H1 (cell line): ENCODE results near the gene TNP1. TPM values are rescaled to one million over a fixed set of nuclear protein-coding genes. Genes with fewer than 3 reads are reported as not detected.

ENCODE experiments used
- CTCF ChIA-PET: fragments of 300-600 bp; sonication (Branson Sonifier 250); formaldehyde crosslinking; loops from one replicate; lab custom pipeline; 2021; ENCODE audit not compliant: partially characterized antibody; lab: Charles Lee
- POLR2A ChIA-PET: fragments of 300-600 bp; sonication (Branson Sonifier 250); formaldehyde crosslinking; loops from one replicate; lab custom pipeline; 2021; ENCODE audit warnings: inconsistent platforms; ENCODE audit not compliant: partially characterized antibody; lab: Charles Lee
- DNase-seq, 2 experiments: peaks; one replicate each; pipeline versions ENCODE4 v3.0.0 to v3.0.0-alpha.2; 2010 to 2022; ENCODE audit warnings: low spot score in 2 of 2, low read depth in 1 of 2, mixed read lengths in 1 of 2
- FAIRE-seq: peaks from 2 replicates; lab custom pipeline; 2011; peaks lifted over from hg19 to GRCh38; lab: Jason Lieb, UNC
- H2AFZ ChIP-seq: 2 replicates; pipeline ENCODE4 v1.8.1; 2012; ENCODE audit warnings: low read length, inconsistent platforms
- H2AK5ac ChIP-seq: 2 replicates; pipeline ENCODE4 v1.6.1; 2013; ENCODE audit warnings: low read depth, low read length
- H2BK120ac ChIP-seq: replicated peaks from 2 replicates; pipeline ENCODE3; 2013; ENCODE audit warnings: low read depth, low read length, inconsistent platforms
- H2BK12ac ChIP-seq: 2 replicates; pipeline ENCODE4 v1.6.1; 2013; ENCODE audit warnings: low read depth, low read length
- H2BK15ac ChIP-seq: 2 replicates; pipeline ENCODE4 v1.6.1; 2013; ENCODE audit warnings: low read length
- H2BK20ac ChIP-seq: 2 replicates; pipeline ENCODE4 v1.6.1; 2013; ENCODE audit warnings: low read length
- H2BK5ac ChIP-seq: 2 replicates; pipeline ENCODE4 v1.6.1; 2013; ENCODE audit warnings: low read depth, low read length
- H3K14ac ChIP-seq: 2 replicates; pipeline ENCODE4 v1.6.1; 2013; ENCODE audit warnings: inconsistent platforms; ENCODE audit not compliant: insufficient read length
- H3K18ac ChIP-seq: 2 replicates; pipeline ENCODE4 v1.6.1; 2013; ENCODE audit warnings: low read length; ENCODE audit errors: extremely low read depth
- H3K23ac ChIP-seq: 2 replicates; pipeline ENCODE4 v1.6.1; 2013; ENCODE audit warnings: inconsistent platforms; ENCODE audit not compliant: insufficient read length
- H3K23me2 ChIP-seq: 2 replicates; pipeline ENCODE4 v1.6.1; 2013; ENCODE audit warnings: low read depth, low read length
- H3K27ac ChIP-seq: 2 replicates; pipeline ENCODE4 v1.6.1; 2011; ENCODE audit warnings: low read depth, low read length, inconsistent platforms
- H3K27me3 ChIP-seq, 4 experiments: replicated peaks in 1 of 4; 1 replicate in 1 of 4; 2 replicates in 3 of 4; pipeline versions ENCODE4 v1.6.1 to v1.8.1; 2011 to 2013; ENCODE audit warnings: low read length in 3 of 4, mild to moderate bottlenecking in 3 of 4, inconsistent platforms in 2 of 4, mixed read lengths in 2 of 4, moderate library complexity in 1 of 4; ENCODE audit not compliant: control insufficient read depth in 3 of 4, insufficient read depth in 3 of 4; ENCODE audit errors: extremely low read depth in 1 of 4
- H3K36me3 ChIP-seq, 4 experiments: 2 replicates each; pipeline versions ENCODE4 v1.6.1 to v1.8.1; 2011 to 2013; ENCODE audit warnings: mild to moderate bottlenecking in 4 of 4, low read length in 3 of 4, moderate library complexity in 2 of 4, control low read depth in 1 of 4, inconsistent platforms in 1 of 4; ENCODE audit not compliant: insufficient read depth in 4 of 4, control insufficient read depth in 2 of 4
- H3K4ac ChIP-seq: replicated peaks from 2 replicates; pipeline ENCODE3; 2013; ENCODE audit warnings: low read length, low read depth, mixed read lengths, inconsistent platforms; ENCODE audit not compliant: insufficient read length
- H3K4me1 ChIP-seq, 4 experiments: replicated peaks in 1 of 4; 1 replicate in 1 of 4; 2 replicates in 3 of 4; pipeline versions ENCODE4 v1.6.1 to v1.8.1; 2011 to 2013; ENCODE audit warnings: low read length in 3 of 4, inconsistent platforms in 2 of 4, mixed read lengths in 1 of 4; ENCODE audit not compliant: insufficient read depth in 4 of 4, control insufficient read depth in 3 of 4
- H3K4me2 ChIP-seq, 2 experiments: 2 replicates each; pipeline versions ENCODE4 v1.6.1 to v1.8.1; 2011 to 2013; ENCODE audit warnings: low read depth in 2 of 2, low read length in 2 of 2, control low read depth in 1 of 2, inconsistent platforms in 1 of 2, mild to moderate bottlenecking in 1 of 2; ENCODE audit not compliant: insufficient read depth in 1 of 2
- H3K4me3 ChIP-seq, 4 experiments: fragments of 200-600, 300-600 bp in 1 of 4; sonication (generic), shearing (Covaris generic), sonication (Bioruptor Twin) in 1 of 4; 2 replicates each; pipeline versions ENCODE4 v1.5.1 to v1.8.1; 2011 to 2016; ENCODE audit warnings: low read length in 4 of 4, low read depth in 3 of 4, control low read depth in 2 of 4, inconsistent platforms in 2 of 4, mild to moderate bottlenecking in 2 of 4, mixed read lengths in 1 of 4, moderate library complexity in 1 of 4; ENCODE audit not compliant: insufficient read depth in 2 of 4; ENCODE audit errors: extremely low read depth in 1 of 4
- H3K56ac ChIP-seq: replicated peaks from 2 replicates; pipeline ENCODE3; 2013; ENCODE audit warnings: low read depth, mild to moderate bottlenecking, mixed read lengths, low read length, inconsistent platforms; ENCODE audit not compliant: insufficient read length
- H3K79me1 ChIP-seq: 2 replicates; pipeline ENCODE4 v1.6.1; 2013; ENCODE audit warnings: low read depth, low read length, control low read depth
- H3K79me2 ChIP-seq, 2 experiments: 2 replicates each; pipeline versions ENCODE4 v1.6.1 to v1.8.1; 2012 to 2013; ENCODE audit warnings: low read length in 2 of 2, mild to moderate bottlenecking in 2 of 2, inconsistent platforms in 1 of 2; ENCODE audit not compliant: insufficient read depth in 2 of 2, control insufficient read depth in 1 of 2
- H3K9ac ChIP-seq, 4 experiments: replicated peaks in 1 of 4; 1 replicate in 1 of 4; 2 replicates in 3 of 4; pipeline versions ENCODE4 v1.6.1 to v1.8.1; 2011 to 2013; ENCODE audit warnings: low read depth in 3 of 4, low read length in 3 of 4, control low read depth in 2 of 4, mild to moderate bottlenecking in 2 of 4, moderate library complexity in 2 of 4, inconsistent platforms in 1 of 4; ENCODE audit errors: extremely low read depth in 1 of 4
- H3K9me3 ChIP-seq, 2 experiments: 2 replicates each; pipeline versions ENCODE4 v1.6.1 to v1.8.1; 2012 to 2013; ENCODE audit warnings: mild to moderate bottlenecking in 2 of 2, moderate library complexity in 2 of 2, control low read depth in 1 of 2, inconsistent platforms in 1 of 2, low read depth in 1 of 2, low read length in 1 of 2, mixed read lengths in 1 of 2; ENCODE audit not compliant: insufficient read depth in 2 of 2
- H4K20me1 ChIP-seq, 2 experiments: replicated peaks in 1 of 2; 2 replicates each; pipeline versions ENCODE3 to v1.8.1; 2011 to 2013; ENCODE audit warnings: inconsistent platforms in 2 of 2, low read length in 2 of 2, mild to moderate bottlenecking in 1 of 2; ENCODE audit not compliant: insufficient read depth in 2 of 2, control insufficient read depth in 1 of 2
- H4K5ac ChIP-seq: 2 replicates; pipeline ENCODE4 v1.6.1; 2013; ENCODE audit warnings: low read length, low read depth, mixed read lengths, inconsistent platforms; ENCODE audit not compliant: insufficient read length
- H4K8ac ChIP-seq: 2 replicates; pipeline ENCODE4 v1.8.0; 2013; ENCODE audit warnings: mild to moderate bottlenecking, moderate library complexity, low read length, inconsistent platforms; ENCODE audit not compliant: insufficient read depth; ENCODE audit errors: extremely low read depth
- H4K91ac ChIP-seq: replicated peaks from 2 replicates; pipeline ENCODE3; 2013; ENCODE audit warnings: low read length, mixed read lengths, inconsistent platforms; ENCODE audit not compliant: insufficient read length
- GABPA ChIP-seq: IDR thresholded peaks from 2 replicates; pipeline ENCODE4 v1.6.1; 2011; ENCODE audit warnings: mild to moderate bottlenecking, low read length, moderate library complexity, borderline replicate concordance; ENCODE audit not compliant: insufficient read depth
- JUN ChIP-seq: IDR thresholded peaks from 2 replicates; pipeline ENCODE4 v1.6.1; 2011; ENCODE audit warnings: low read depth, mild to moderate bottlenecking, improper control_type of control experiment, low read length
- KDM4A ChIP-seq: IDR thresholded peaks from one replicate; pipeline ENCODE4 v1.7.1; 2012; ENCODE audit warnings: low read depth, mild to moderate bottlenecking, moderate library complexity, low read length, inconsistent platforms; ENCODE audit not compliant: severe bottlenecking
- KDM5A ChIP-seq: fragments of 200-600 bp; IDR thresholded peaks from 2 replicates; pipeline ENCODE4 v1.7.1; 2012; ENCODE audit warnings: mild to moderate bottlenecking, low read length, inconsistent platforms, mixed read lengths
- MAFK ChIP-seq: IDR thresholded peaks from 2 replicates; pipeline ENCODE4 v1.6.1; 2012; ENCODE audit warnings: low read depth, mild to moderate bottlenecking, improper control_type of control experiment, low read length
- WGBS, 2 experiments: shearing (Covaris generic) in 1 of 2; methylation state at CpG; one replicate each; pipeline versions ENCODE4 v1.1.6 to v1.1.7; 2013 to 2015; ENCODE audit warnings: low lambda C conversion rate in 2 of 2, mixed read lengths in 2 of 2, inconsistent platforms in 1 of 2, low coverage in 1 of 2, missing lambda C conversion rate in 1 of 2; ENCODE audit not compliant: insufficient replicate concordance in 2 of 2, insufficient coverage in 1 of 2, insufficient read length in 1 of 2; ENCODE audit errors: extremely low coverage in 1 of 2, missing lambda C conversion rate in 1 of 2; 5-methylcytosine and 5-hydroxymethylcytosine counted together
- polyA plus RNA-seq, 7 experiments: library from polyadenylated mRNA; depleted of rRNA in 3 of 7; stranded (reverse) in 5 of 7; unstranded in 2 of 7; fragments of >200 nt in 5 of 7; fragments of 200-250 nt in 2 of 7; gene quantifications; 1 replicate in 5 of 7; 2 replicates in 1 of 7; 4 replicates in 1 of 7; pipeline versions ENCODE4 v1.2.1 to v1.2.3, GENCODE V29; 2011 to 2013; ENCODE audit warnings: missing spikeins in 2 of 7, mixed read lengths in 2 of 7
- total RNA-seq: library from RNA; stranded (reverse); fragmentation: NEBNext Ultra II Directional; extraction: Animal tissue kit (Norgen Biotek cat#: 25700); gene quantifications from 2 replicates; pipeline ENCODE4 v1.2.1, GENCODE V29; 2021

The TNP1 gene
- total and polyA plus RNA-seq, 2 of the 8 experiments (the other 6 are each of a cell fraction or from before 2014, with no cell fraction given): not detected

DNA sequence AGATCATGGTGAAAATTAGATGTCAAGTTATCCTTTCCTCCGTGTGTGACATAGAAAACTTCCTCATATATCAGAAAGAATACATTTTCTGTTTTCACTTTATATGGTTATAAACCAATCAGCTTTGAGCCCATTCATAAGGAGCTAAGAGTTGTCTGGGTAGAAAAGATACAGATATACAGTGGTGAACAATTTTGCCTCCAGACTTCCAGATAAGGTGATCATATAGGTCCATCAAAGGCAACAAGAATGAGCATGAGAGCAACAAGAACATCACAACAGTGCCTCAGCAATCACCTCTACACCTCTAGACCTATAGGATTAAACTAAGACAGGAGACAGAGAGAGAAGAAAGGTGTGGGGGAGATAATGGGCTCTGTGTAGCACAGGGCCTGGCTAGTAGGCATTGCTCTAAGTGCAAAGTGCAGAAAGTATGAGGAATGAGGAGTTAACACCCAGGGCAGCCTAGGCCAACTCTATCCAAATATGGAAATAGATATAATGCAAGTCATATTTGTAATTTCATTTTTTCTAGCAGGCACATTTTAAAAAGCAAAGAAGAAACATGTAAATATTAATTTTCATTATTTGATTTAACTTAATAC, 8.3 kb downstream of the TNP1 start:
- H2AFZ ChIP-seq: no peak overlapping the region
- ChIA-PET CTCF (interaction anchor here (1.0 to 2.2 kb wide), 2 partner anchors 10 to 156 kb away, joined by 3 to 6 read pairs; partner anchors contain the start of gene IGFBP5), POLR2A (no interaction called here)
- no peaks in the 10 kb centered on the region for H3K23me2 ChIP-seq
- WGBS, 2 experiments: 80% methylated on average over 1 of the region's 1 CpG; no CpG with 5 or more reads in 1 of the 2 experiments
- no peak overlapping the region; the same call in 1 of the 2 replicates for H2BK5ac ChIP-seq
- no peak for DNase-seq
- no peaks in the 10 kb centered on the region for H3K79me1 ChIP-seq
- no peak overlapping the region for H4K5ac ChIP-seq
- no peaks in the 10 kb centered on the region for H3K9me3 ChIP-seq
- H4K20me1 ChIP-seq: no peaks in the 10 kb centered on the region
- H3K4me2 ChIP-seq: no peak overlapping the region
- H3K56ac ChIP-seq: no peak overlapping the region
- H3K23ac ChIP-seq: no peak overlapping the region
- H2BK20ac ChIP-seq: no peak overlapping the region
- H3K4me1 ChIP-seq: peaks cover 0 to 2% (median 0%) of the 10 kb centered on the region in 4 experiments; a peak in 1 of 7 replicates
- no peak for FAIRE-seq
- no peaks in the 10 kb centered on the region for H3K79me2 ChIP-seq
- H3K14ac ChIP-seq: no peak overlapping the region
- H2BK15ac ChIP-seq: no peak overlapping the region
- no peak overlapping the region for H3K4me3 ChIP-seq
- no peaks in the 10 kb centered on the region for H3K27me3 ChIP-seq
- TF ChIP-seq MAFK (no peak), KDM4A (no peak), JUN (no peak), GABPA (no peak), KDM5A (no peak)
- H3K9ac ChIP-seq: no peak overlapping the region
- H2BK120ac ChIP-seq: no peak overlapping the region
- H3K4ac ChIP-seq: no peak overlapping the region
- no peak overlapping the region for H3K27ac ChIP-seq
- H4K91ac ChIP-seq: no peak overlapping the region
- no peak overlapping the region for H3K18ac ChIP-seq
- H3K36me3 ChIP-seq: no peaks in the 10 kb centered on the region
- H4K8ac ChIP-seq: no peak overlapping the region
- H2AK5ac ChIP-seq: no peak overlapping the region
- no peak overlapping the region for H2BK12ac ChIP-seq
